GM12872 (cell line): Measurements from ENCODE around the gene SHTN1.

Experiments used
- TF ChIP-seq, protein P1 (sequence below): IDR thresholded peaks from 3 replicates; pipeline ENCODE4 v1.5.1; 2011; ENCODE audit warnings: low read depth, mild to moderate bottlenecking, low read length, moderate library complexity; ENCODE audit not compliant: insufficient read depth

Gene SHTN1

GRCh38 chr10:116864436-116864835 lies 140.6 kb downstream of the SHTN1 start:
- TF ChIP-seq, protein P1, sequence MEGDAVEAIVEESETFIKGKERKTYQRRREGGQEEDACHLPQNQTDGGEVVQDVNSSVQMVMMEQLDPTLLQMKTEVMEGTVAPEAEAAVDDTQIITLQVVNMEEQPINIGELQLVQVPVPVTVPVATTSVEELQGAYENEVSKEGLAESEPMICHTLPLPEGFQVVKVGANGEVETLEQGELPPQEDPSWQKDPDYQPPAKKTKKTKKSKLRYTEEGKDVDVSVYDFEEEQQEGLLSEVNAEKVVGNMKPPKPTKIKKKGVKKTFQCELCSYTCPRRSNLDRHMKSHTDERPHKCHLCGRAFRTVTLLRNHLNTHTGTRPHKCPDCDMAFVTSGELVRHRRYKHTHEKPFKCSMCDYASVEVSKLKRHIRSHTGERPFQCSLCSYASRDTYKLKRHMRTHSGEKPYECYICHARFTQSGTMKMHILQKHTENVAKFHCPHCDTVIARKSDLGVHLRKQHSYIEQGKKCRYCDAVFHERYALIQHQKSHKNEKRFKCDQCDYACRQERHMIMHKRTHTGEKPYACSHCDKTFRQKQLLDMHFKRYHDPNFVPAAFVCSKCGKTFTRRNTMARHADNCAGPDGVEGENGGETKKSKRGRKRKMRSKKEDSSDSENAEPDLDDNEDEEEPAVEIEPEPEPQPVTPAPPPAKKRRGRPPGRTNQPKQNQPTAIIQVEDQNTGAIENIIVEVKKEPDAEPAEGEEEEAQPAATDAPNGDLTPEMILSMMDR, result no peak

DNA sequence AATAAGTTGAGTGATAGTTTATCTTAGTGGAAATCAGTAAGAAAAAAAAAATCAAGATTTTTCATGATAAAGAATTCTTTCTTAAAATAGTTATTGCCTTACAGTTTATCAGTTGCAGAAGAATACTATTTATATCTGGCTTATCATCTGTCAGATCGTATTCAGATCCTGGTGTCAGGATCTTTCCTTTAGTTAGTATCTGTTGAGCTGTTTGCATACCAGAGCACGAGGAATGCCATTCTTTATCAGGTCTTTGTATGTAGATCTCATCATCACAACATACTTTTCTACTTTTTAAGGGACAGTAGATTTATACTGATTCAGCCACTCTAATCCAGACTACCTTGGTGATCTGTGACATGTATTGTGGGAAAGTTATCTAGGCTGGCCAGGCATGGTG lies 143.2 kb downstream of the SHTN1 start:
- TF ChIP-seq, protein P1, result no peak

GRCh38 chr10:116857156-116857555 lies 147.8 kb downstream of the SHTN1 start:
- TF ChIP-seq, protein P1, result no peak

DNA sequence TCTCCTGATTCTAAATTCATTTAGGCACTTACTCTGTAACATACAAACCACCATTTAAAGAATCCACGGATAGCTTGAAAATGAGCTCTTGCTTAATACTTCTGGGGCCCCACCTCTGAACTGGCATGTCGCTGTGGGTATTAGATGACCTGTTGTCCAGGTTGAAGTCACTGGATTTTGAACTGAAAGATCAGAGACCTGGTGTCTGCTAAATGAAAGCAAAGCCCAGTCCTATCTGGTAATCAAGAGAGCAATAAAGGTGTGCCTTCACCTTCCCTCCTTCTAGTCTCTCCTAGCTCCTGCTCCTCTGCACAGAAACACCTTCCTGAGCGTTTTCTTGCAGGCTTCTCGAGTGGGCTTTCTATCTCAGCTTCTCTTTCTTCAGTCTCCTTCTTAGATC lies 151.3 kb downstream of the SHTN1 start:
- TF ChIP-seq, protein P1, result no peak

- TF ChIP-seq, protein P1, result no peak
Measured at GRCh38 chr10:116853287-116853686, 151.7 kb downstream of the SHTN1 start.

DNA sequence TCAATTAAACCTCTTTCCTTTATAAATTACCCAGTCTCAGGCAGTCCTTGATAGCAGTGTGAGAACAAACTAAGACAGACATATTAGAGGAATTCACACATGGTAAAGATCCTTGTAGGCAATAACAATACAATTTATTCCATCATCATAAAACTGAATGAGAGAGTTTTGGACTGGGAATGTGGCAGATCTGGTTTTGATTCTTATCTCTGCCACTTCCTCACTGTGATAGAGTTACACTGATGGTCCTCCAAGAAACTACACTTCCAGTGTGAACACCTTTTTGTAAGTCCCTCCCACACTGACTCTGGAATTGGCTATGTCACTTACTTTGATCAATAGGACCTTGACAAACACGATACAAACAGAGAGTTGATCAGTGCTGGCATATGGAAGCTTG lies 152.7 kb downstream of the SHTN1 start:
- TF ChIP-seq, protein P1, result no peak

DNA sequence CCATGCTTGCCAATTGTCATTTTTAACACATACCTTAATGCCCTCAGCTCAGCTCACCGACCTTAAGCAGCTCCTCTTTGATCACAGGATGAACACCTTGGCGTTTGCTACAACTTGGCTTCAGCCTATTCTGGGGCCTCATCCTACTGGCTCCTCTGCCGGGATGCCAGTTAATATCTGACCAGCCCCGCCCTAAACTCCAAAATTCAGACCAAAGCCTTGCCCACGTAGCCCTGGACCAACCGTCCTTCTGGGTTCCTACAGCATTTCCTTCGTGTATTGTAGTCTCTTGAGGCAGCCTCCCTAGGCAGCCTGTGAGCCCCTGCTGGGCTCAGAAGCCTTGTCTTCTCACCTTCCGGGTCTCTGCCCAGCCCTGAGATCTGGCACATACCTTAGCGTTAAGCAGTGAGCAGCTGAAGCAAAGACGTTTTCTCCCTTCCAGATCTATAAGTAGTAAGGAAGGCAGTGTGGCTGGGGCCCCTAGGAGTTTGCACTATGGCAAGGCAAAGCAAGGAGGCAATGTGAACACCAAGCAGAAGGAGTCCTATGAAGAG lies 154.9 kb downstream of the SHTN1 start:
- TF ChIP-seq, protein P1, result no peak
